Stimulated activated CD8-positive, alpha-beta memory T cell treated with anti-CD3 and anti-CD28 coated beads, Interleukin-4, amount 100 ng/mL, for 48 hours (primary cell): Measurements from ENCODE around the gene RRP8.

Source experiments
- DNase-seq: peaks from one replicate; pipeline ENCODE4 v3.0.0-alpha.2; 2020

Gene RRP8

GRCh38 chr11:6599449-6599848 lies 4.0 kb downstream of the RRP8 start:
- DNase-seq = no peak

GRCh38 chr11:6598555-6598954 lies 4.9 kb downstream of the RRP8 start:
- DNase-seq = no peak

- no peak for DNase-seq
Measured at GRCh38 chr11:6596239-6596877, 7.1 kb downstream of the RRP8 start.

- no peak for DNase-seq
Measured at GRCh38 chr11:6594142-6594768, 9.2 kb downstream of the RRP8 start.

- no peak for DNase-seq
Measured at GRCh38 chr11:6588018-6588417, 15.4 kb downstream of the RRP8 start.

GRCh38 chr11:6587360-6587953 lies 16.0 kb downstream of the RRP8 start:
- no peak for DNase-seq

GRCh38 chr11:6586434-6587359 lies 16.7 kb downstream of the RRP8 start:
- no peak for DNase-seq

GRCh38 chr11:6584528-6584927 lies 18.9 kb downstream of the RRP8 start:
- no peak for DNase-seq

GRCh38 chr11:6583584-6583983 lies 19.8 kb downstream of the RRP8 start:
- no peak for DNase-seq

GRCh38 chr11:6579681-6580080 lies 23.7 kb downstream of the RRP8 start:
- no peak for DNase-seq

GRCh38 chr11:6578134-6578533 lies 25.3 kb downstream of the RRP8 start:
- no peak for DNase-seq

GRCh38 chr11:6576471-6577373 lies 26.7 kb downstream of the RRP8 start:
- DNase-seq = no peak

- no peak for DNase-seq
Measured at GRCh38 chr11:6574816-6575715, 28.4 kb downstream of the RRP8 start.

GRCh38 chr11:6572215-6572614 lies 31.2 kb downstream of the RRP8 start:
- DNase-seq = no peak

GRCh38 chr11:6571434-6572008 lies 31.9 kb downstream of the RRP8 start:
- no peak for DNase-seq

- no peak for DNase-seq
Measured at GRCh38 chr11:6570691-6571427, 32.6 kb downstream of the RRP8 start.

GRCh38 chr11:6569706-6570105 lies 33.7 kb downstream of the RRP8 start:
- DNase-seq = no peak

- no peak for DNase-seq
Measured at GRCh38 chr11:6568191-6568918, 35.1 kb downstream of the RRP8 start.

- DNase-seq = no peak
Measured at GRCh38 chr11:6567371-6567745, 36.1 kb downstream of the RRP8 start.
